Peyer's patch (tissue), 4 donors: ENCODE measurements around the gene PRDX5. TPM values are rescaled to one million over a fixed set of nuclear protein-coding genes. Genes with fewer than 3 reads are reported as not detected.

Experiments used
- DNase-seq, 3 donors: peaks; one replicate each; pipeline ENCODE4 v3.0.0-alpha.2; 2017 to 2019
- H3K27ac ChIP-seq, 4 donors: fragments of 200-600 bp; sonication (generic); one replicate each; pipeline ENCODE4 v1.5.1; 2016 to 2019
- H3K27me3 ChIP-seq, 2 donors: fragments of 200-600 bp; sonication (generic); one replicate each; pipeline ENCODE4 v1.5.1; 2019
- H3K36me3 ChIP-seq, 3 donors: fragments of 200-600 bp; sonication (generic); one replicate each; pipeline ENCODE4 v1.5.1; 2016 to 2019
- H3K4me1 ChIP-seq, 4 donors: fragments of 200-600 bp; sonication (generic); one replicate each; pipeline ENCODE4 v1.5.1; 2016 to 2019
- H3K4me3 ChIP-seq, 4 donors: fragments of 200-600 bp; sonication (generic); 1 replicate in 3 of 4; 2 replicates in 1 of 4; pipeline ENCODE4 v1.5.1; 2016 to 2019; ENCODE audit warnings: mild to moderate bottlenecking in 1 of 4
- H3K9me3 ChIP-seq, 4 donors: fragments of 200-600 bp; sonication (generic); one replicate each; pipeline ENCODE4 v1.5.1; 2016 to 2019; ENCODE audit warnings: mild to moderate bottlenecking in 1 of 4
- CTCF ChIP-seq, 6 experiments: fragments of 450-650 bp in 4 of 6; fragments of 200-600 bp in 2 of 6; sonication (generic) in 1 of 6; IDR thresholded peaks; one replicate each; pipeline ENCODE4 v1.5.1; 2017 to 2019; ENCODE audit warnings: antibody characterized with exemption in 6 of 6, mild to moderate bottlenecking in 3 of 6, moderate library complexity in 1 of 6
- POLR2A ChIP-seq, 2 donors: fragments of 450-650 bp; IDR thresholded peaks; one replicate each; pipeline ENCODE4 v1.5.1; 2017; ENCODE audit warnings: antibody characterized with exemption in 2 of 2, mild to moderate bottlenecking in 2 of 2, moderate library complexity in 2 of 2
- total RNA-seq, 4 donors: library from RNA; depleted of rRNA; stranded (reverse); fragments of >200 nt; gene quantifications; one replicate each; pipeline ENCODE4 v1.1.0, GENCODE V29; 2016

Gene PRDX5
- total RNA-seq, 4 donors from 2014 or later = 202 to 345 (median 268) TPM

- peak overlapping the region in 1 of 4 donors; percentile 86 for H3K27ac ChIP-seq
- H3K4me3 ChIP-seq = no peak overlapping the region
- no peaks in the 10 kb centered on the region for H3K27me3 ChIP-seq
- peaks cover 3 to 28% (median 21%) of the 10 kb centered on the region in 4 donors for H3K4me1 ChIP-seq
- DNase-seq = no peak
- TF ChIP-seq POLR2A (IDR thresholded peaks at IDR 0.05) (no peak), CTCF (IDR thresholded peaks at IDR 0.05) (no peak)
- H3K36me3 ChIP-seq = no peaks in the 10 kb centered on the region
- H3K9me3 ChIP-seq = no peaks in the 10 kb centered on the region
These were observed 20.8 kb downstream of the PRDX5 start for GRCh38 chr11:64338716-64339115.

GRCh38 chr11:64339286-64339685 lies 21.4 kb downstream of the PRDX5 start:
- TF ChIP-seq CTCF (IDR thresholded peaks at IDR 0.05) = no peak
- no peak for TF ChIP-seq POLR2A (IDR thresholded peaks at IDR 0.05)
- Histone ChIP-seq H3K36me3 (no peaks in the 10 kb centered on the region), H3K27me3 (no peaks in the 10 kb centered on the region), H3K9me3 (no peaks in the 10 kb centered on the region), H3K4me3 (peak overlapping the region in 2 of 4 donors; percentile 43 to 45), H3K27ac (peak overlapping the region; percentile 24 to 86 (median 56)), H3K4me1 (peaks cover 3 to 28% (median 21%) of the 10 kb centered on the region in 4 donors)
- DNase-seq = no peak

DNA sequence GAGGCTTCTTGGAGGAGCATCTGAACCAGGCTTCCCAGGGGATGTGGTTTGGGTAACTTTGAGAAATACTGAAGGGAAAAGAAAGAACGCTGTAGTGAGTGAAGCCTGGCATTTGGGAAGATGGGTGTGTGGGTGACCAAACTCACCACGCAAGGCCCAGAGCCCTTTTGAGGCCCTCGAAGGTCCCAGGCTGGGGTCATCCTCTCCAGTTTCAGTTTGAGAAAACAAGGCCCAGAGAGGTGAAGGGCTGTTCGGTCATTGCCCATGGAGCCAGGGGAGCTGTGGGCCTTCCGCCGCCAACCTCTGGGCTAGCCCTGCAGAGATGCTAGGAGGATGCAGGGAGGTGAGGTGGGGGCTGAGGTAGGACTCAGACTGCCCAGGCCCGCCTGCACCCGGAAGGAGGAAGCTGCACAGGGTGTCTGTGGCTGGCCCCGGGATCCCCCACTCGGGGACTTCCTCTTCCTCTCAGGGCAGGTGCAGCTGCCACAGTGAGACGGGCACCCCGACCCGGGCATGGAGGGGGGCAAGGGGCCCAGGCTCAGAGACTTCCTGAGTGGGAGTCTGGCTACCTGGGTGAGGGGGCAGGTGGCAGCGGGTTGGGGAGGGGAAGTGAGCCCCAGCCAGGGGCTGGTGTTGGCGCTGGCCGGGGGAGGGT lies 22.0 kb downstream of the PRDX5 start, which contains the start of gene CCDC88B:
Gene CCDC88B (plus strand): TSS at position 451 of the 655 bp plus-strand sequence. CDS start 63 bp downstream, at position 514.
- TF ChIP-seq POLR2A (IDR thresholded peaks at IDR 0.05) = no peak
- H3K27ac ChIP-seq = peak within 1 kb of the TSS; percentile 24 to 86 (median 56)
- no peaks in the 10 kb centered on the region for H3K36me3 ChIP-seq
- H3K9me3 ChIP-seq = no peaks in the 10 kb centered on the region
- DNase-seq = peak; percentile 65 to 95 (median 95)
- H3K4me3 ChIP-seq = peak within 1 kb of the TSS; percentile 43 to 50 (median 45)
- peaks cover 3 to 27% (median 15%) of the 10 kb centered on the region in 4 donors for H3K4me1 ChIP-seq
- H3K27me3 ChIP-seq = no peaks in the 10 kb centered on the region

- H3K36me3 ChIP-seq = no peaks in the 10 kb centered on the region
- TF ChIP-seq POLR2A (IDR thresholded peaks at IDR 0.05) (no peak), CTCF (IDR thresholded peaks at IDR 0.05) (no peak)
- peak overlapping the region; percentile 43 to 50 (median 45) for H3K4me3 ChIP-seq
- H3K27me3 ChIP-seq = no peaks in the 10 kb centered on the region
- no peaks in the 10 kb centered on the region for H3K9me3 ChIP-seq
- DNase-seq = peak; percentile 61 to 92 (median 90)
- H3K27ac ChIP-seq = peak overlapping the region; percentile 24 to 86 (median 56)
- peaks cover 3 to 26% (median 9%) of the 10 kb centered on the region in 4 donors for H3K4me1 ChIP-seq
These were observed 22.9 kb downstream of the PRDX5 start for GRCh38 chr11:64340671-64341335.

DNA sequence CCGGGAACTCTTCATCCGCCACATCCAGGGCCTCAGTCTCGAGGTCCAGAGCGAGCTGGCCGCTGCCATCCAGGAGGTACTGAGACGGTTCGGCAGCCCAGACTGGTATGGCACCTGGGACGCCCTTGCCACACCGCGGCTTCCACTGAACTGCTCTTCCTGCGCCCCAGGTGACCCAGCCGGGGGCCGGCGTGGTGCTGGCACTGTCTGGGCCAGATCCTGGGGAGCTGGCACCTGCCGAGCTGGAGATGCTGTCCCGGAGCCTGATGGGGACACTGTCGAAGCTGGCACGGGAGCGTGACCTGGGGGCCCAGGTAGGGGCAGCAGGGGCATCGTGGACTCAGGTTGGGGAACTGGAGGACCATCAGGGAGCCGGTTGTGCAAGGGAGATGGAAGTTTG lies 23.5 kb downstream of the PRDX5 start:
- TF ChIP-seq POLR2A (IDR thresholded peaks at IDR 0.05) (no peak), CTCF (IDR thresholded peaks at IDR 0.05) (no peak)
- Histone ChIP-seq H3K27ac (peak overlapping the region in 1 of 4 donors; percentile 86), H3K9me3 (no peaks in the 10 kb centered on the region), H3K36me3 (no peaks in the 10 kb centered on the region), H3K27me3 (no peaks in the 10 kb centered on the region), H3K4me3 (no peak overlapping the region), H3K4me1 (peaks cover 3 to 26% (median 9%) of the 10 kb centered on the region in 4 donors)
- peak in 1 of 3 donors; percentile 49 for DNase-seq
